ENCODE measurements around the gene CLMN.

DNA sequence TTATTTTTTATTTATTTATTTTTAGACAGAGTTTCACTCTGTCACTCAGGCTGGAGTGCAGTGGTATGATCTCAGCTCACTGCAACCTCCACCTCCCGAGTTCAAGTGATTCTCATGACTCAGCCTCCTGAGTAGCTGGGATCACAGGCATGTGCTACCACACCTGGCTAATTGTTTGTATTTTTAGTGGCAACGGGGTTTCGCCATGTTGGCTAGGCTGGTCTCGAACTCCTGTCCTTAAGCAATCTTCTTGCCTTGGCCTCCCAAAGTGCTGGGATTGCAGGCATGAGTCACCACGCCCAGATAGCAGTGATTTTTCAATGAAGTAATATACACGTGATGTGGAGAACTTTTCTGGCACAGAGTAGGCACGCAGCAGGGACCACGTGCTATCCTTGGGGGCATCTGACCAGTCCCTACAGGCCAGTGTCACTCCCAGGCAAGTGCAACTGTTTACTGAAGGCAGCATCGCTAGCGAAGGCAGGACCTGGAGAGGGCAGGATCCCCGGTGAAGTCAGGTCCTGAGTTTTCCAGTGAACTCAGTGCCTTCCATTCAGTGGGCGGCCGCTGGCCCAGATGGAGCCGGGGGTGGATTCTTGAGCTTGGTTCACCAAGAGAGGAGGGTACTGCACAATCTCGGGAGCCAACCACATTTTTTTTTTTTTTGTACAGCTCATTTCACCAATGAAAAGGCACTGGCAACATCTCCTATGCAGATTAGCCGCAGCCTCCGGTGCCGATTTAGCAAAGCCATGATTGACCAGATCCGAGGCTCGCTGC, 11.1 kb upstream of the CLMN start:
- TF ChIP-seq CTCF (IDR thresholded peaks at IDR 0.05) (no peak), EZH2phosphoT487 (IDR thresholded peaks at IDR 0.05) (no peak)

Data from neural progenitor cell (in vitro differentiated cells).